Glutamatergic neuron (in vitro differentiated cells): ENCODE measurements around the gene MAML1. TPM values are rescaled to one million over a fixed set of nuclear protein-coding genes. Genes with fewer than 3 reads are reported as not detected.

Experiments
- DNase-seq: peaks from one replicate; pipeline ENCODE4 v3.0.0; 2022
- H3K27ac Mint-ChIP-seq: one replicate; pipeline ENCODE4 v1.8.0; 2020; ENCODE audit warnings: mild to moderate bottlenecking, mixed read lengths, inconsistent platforms; ENCODE audit not compliant: unreplicated experiment
- H3K27me3 Mint-ChIP-seq: one replicate; pipeline ENCODE4 v1.8.0; 2020; ENCODE audit warnings: mild to moderate bottlenecking, moderate library complexity, mixed read lengths, inconsistent platforms; ENCODE audit not compliant: unreplicated experiment
- H3K36me3 Mint-ChIP-seq: one replicate; pipeline ENCODE4 v1.8.0; 2020; ENCODE audit warnings: mild to moderate bottlenecking, mixed read lengths, inconsistent platforms; ENCODE audit not compliant: unreplicated experiment
- H3K4me1 Mint-ChIP-seq: one replicate; pipeline ENCODE4 v1.8.0; 2020; ENCODE audit warnings: mild to moderate bottlenecking, low read depth, mixed read lengths, inconsistent platforms; ENCODE audit not compliant: unreplicated experiment
- H3K4me3 Mint-ChIP-seq: one replicate; pipeline ENCODE4 v1.8.0; 2020; ENCODE audit warnings: mild to moderate bottlenecking, mixed read lengths, inconsistent platforms; ENCODE audit not compliant: unreplicated experiment
- H3K9me3 Mint-ChIP-seq: one replicate; pipeline ENCODE4 v1.8.0; 2020; ENCODE audit warnings: mild to moderate bottlenecking, moderate library complexity, mixed read lengths, inconsistent platforms; ENCODE audit not compliant: unreplicated experiment
- CTCF ChIP-seq: fragments of 200-600 bp; sonication (generic); IDR thresholded peaks from one replicate; pipeline ENCODE4 v1.5.0; 2021; ENCODE audit not compliant: partially characterized antibody, unreplicated experiment
- total RNA-seq: library from RNA; stranded (reverse); fragmentation: NEBNext Ultra II Directional; extraction: Animal tissue kit (Norgen Biotek cat#: 25700); gene quantifications from one replicate; pipeline ENCODE4 v1.2.1, GENCODE V29; 2021; ENCODE audit not compliant: unreplicated experiment

MAML1 gene
- total RNA-seq, 1 donor from 2014 or later = 30.0 TPM

DNA sequence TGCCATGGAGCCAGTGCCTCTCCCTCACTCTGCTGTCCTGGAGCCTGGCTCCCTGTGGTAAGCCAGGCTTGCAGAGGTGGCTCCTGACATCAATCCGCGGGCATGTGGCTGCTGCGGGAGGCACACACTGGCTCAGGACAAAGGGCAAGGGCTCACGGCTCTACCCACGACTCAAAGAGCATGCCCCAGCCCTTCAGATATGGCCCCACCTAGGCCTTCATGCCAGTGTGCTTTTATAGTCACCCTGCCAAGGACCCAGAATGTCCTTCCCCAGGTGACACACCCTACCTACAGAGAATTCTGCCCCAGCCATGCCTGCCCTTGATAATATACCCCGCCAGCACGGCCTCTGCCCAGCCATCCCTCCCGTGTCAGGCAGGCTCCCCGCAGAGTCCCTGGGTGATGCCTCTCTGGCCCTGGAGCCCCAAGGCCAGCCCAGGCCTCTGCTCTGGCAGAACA lies 72.5 kb downstream of the MAML1 start:
- H3K36me3 Mint-ChIP-seq = no peaks in the 10 kb centered on the region
- no peak for TF ChIP-seq CTCF
- peak overlapping the region; percentile 59 for H3K27ac Mint-ChIP-seq
- peaks cover 7% of the 10 kb centered on the region for H3K9me3 Mint-ChIP-seq
- peak overlapping the region; percentile 84 for H3K4me3 Mint-ChIP-seq
- peaks cover 2% of the 10 kb centered on the region for H3K27me3 Mint-ChIP-seq
- peaks cover 4% of the 10 kb centered on the region for H3K4me1 Mint-ChIP-seq
- DNase-seq = no peak

DNA sequence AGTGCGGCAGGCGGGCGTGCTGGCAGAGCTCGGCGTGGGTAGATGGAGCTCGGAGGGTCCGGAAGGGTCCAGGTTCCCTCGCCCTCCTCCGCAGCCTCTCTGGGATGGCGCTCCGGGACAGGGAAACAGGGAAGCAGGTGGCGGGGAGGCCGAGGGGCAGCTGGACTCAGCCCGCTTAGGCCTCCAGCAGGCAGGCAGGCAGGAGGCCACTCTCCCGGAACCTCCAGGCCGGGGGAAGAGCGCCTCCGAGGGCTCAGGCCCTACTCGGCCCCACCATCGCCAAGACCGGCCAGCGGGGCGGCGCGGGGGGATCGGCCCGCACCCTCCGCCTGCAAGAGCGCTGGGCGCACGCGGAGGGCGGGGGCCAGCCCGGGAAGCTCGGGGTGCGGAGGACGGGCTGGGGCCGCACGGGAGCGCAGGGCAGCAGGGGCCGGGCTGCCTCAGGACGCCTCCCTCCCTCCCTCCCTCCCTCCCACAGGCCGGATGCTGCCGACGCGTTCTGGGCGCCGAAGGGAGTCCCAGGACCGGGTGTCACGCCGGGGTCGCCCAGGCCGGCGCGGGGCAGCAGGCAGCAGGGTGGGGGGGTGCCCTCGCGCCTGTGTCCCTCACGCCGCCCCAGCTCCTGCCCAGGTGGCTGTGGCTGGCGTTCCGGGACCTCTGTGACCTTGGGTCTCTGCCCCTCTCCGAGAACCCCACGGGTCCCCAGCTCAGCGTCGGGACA lies 73.1 kb downstream of the MAML1 start:
- Mint-ChIP-seq H3K4me3 (peak overlapping the region; percentile 84), H3K27me3 (peaks cover 2% of the 10 kb centered on the region), H3K4me1 (peaks cover 4% of the 10 kb centered on the region), H3K36me3 (no peaks in the 10 kb centered on the region), H3K9me3 (peaks cover 7% of the 10 kb centered on the region), H3K27ac (peak overlapping the region; percentile 59)
- DNase-seq = peak; percentile 66
- TF ChIP-seq CTCF = no peak

DNA sequence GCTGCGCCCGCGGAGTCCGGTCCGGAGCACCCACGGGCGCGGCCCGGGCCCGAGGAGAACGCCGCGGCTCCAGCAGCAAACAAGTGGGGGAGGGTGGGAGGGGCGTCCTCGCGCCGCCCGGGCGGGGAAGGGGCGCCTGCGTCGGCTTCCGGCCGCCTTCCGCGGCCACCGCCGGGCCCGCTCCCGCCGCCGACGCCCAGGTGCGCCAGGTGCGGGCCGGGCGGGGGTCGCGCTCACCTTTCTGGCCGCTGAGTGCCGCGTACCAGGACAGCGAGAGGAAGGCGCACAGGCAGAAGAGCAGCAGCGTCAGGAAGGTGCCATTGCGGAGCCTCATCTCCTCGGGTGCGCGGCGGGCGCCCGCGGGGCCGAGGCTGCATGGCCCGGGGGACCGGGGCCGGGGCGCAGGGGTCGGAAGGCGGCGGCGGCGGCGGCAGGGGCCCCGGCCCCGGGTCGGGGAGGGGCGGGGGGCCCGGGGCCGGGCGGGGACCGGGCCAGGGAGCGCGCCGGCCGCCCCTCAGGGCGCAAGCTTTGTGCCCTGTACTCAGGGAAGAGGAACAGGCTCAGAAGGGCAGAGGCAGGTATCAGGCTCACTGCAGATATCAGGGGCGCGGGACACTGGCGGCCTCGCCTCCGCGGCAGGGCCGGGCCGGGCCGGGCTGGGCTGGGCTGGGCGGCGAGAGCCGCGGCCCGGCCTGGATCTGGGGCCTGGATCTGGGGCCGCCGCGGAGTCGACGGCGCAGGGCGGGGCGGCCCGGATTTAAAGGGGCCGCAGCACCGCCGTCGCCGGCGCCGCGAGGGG lies 73.8 kb downstream of the MAML1 start, which contains the start of gene MGAT4B:
MGAT4B (minus strand) TSS at position 617 of the 799 bp plus-strand sequence; CDS start at position 334, 283 bp downstream.
- Mint-ChIP-seq H3K36me3 (no peaks in the 10 kb centered on the region), H3K4me1 (peaks cover 4% of the 10 kb centered on the region), H3K27ac (peak within 1 kb of the TSS; percentile 64), H3K27me3 (peaks cover 2% of the 10 kb centered on the region), H3K4me3 (peak within 1 kb of the TSS; percentile 84), H3K9me3 (peaks cover 5% of the 10 kb centered on the region)
- no peak for TF ChIP-seq CTCF
- DNase-seq = peak; percentile 75

DNA sequence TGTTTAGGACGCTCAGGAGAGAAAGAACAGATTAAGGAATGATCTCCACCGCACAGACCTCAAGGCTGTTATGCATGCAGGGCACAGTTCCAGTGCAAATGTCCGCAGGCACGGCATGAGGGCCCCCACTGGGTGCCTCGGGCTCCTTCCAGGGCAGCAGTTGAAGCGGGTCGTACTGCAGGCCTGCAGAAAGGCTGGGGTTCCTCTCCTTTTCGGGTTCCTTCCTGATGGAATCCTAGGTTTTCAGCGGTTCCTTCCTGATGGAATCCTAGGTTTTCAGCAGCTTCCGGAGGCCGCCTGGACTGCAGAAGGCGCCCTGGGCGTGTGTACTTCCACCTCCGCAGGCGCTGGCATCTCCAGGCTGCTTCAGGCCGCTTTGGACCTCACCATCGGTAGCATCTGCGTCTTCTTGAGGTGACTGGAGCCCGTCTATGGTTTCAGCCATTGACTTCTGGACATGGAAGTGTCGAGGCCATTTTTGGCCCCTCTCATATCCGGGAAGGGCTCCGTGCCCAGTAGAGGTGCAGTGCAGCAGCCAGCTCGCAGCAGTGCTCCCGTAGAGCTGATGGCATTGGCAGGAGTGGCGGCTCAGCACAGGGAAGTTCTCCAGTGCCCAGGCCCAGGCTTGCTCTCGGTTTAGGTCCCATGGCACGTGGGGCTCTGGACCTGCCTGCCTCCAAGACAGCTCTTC lies 79.7 kb downstream of the MAML1 start:
- no peak for TF ChIP-seq CTCF
- no peak overlapping the region for H3K27ac Mint-ChIP-seq
- H3K9me3 Mint-ChIP-seq = peaks cover 1% of the 10 kb centered on the region
- peaks cover 4% of the 10 kb centered on the region for H3K27me3 Mint-ChIP-seq
- no peak for DNase-seq
- no peaks in the 10 kb centered on the region for H3K4me1 Mint-ChIP-seq
- H3K36me3 Mint-ChIP-seq = peaks cover 4% of the 10 kb centered on the region
- no peak overlapping the region for H3K4me3 Mint-ChIP-seq
